GM19397 (cell line): Measurements from ENCODE around the gene PDE4D.

Experiments used
- ATAC-seq: cut with Tn5 transposase; IDR thresholded peaks from one replicate; pipeline ENCODE4 v1.9.1; 2021; ENCODE audit warnings: mild to moderate bottlenecking, moderate library complexity; ENCODE audit not compliant: unreplicated experiment

Gene PDE4D

GRCh38 chr5:59893429-59894227, at the start of gene PDE4D:
TSS of gene PDE4D (minus strand) at chr5:59893726.
- ATAC-seq, result no peak

- ATAC-seq, result no peak
Observed at GRCh38 chr5:59937633-59938032, 44.1 kb upstream of the PDE4D start.

- no peak for ATAC-seq
Observed at GRCh38 chr5:59923465-59923864, 29.9 kb upstream of the PDE4D start.

- no peak for ATAC-seq
Observed at GRCh38 chr5:59922220-59922619, 28.7 kb upstream of the PDE4D start.

GRCh38 chr5:59921816-59922215, 28.3 kb upstream of the PDE4D start:
- no peak for ATAC-seq

GRCh38 chr5:59919484-59919883, 26.0 kb upstream of the PDE4D start:
- ATAC-seq, result no peak

- ATAC-seq, result no peak
Observed at GRCh38 chr5:59917121-59917520, 23.6 kb upstream of the PDE4D start.

DNA sequence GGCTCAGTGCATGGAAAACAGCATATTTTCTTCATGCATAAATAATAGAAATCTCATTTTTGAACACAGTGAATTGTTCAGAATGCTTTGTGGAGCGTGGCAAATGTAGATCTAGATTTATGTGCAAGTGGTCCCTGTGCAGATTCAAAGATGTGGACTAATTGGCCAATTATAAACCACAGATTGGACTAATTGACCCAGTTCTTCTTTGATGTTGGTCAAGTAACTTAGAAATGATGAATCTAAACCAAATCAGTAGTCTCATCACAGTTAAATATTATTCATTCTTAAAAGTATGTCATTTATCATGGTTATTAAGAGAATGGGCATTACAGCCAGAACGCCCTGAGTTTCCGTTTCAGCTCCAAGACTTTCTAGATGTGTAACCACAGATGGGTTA, 11.7 kb upstream of the PDE4D start:
- ATAC-seq, result no peak

GRCh38 chr5:59897075-59897474, 3.5 kb upstream of the PDE4D start:
- ATAC-seq, result no peak

DNA sequence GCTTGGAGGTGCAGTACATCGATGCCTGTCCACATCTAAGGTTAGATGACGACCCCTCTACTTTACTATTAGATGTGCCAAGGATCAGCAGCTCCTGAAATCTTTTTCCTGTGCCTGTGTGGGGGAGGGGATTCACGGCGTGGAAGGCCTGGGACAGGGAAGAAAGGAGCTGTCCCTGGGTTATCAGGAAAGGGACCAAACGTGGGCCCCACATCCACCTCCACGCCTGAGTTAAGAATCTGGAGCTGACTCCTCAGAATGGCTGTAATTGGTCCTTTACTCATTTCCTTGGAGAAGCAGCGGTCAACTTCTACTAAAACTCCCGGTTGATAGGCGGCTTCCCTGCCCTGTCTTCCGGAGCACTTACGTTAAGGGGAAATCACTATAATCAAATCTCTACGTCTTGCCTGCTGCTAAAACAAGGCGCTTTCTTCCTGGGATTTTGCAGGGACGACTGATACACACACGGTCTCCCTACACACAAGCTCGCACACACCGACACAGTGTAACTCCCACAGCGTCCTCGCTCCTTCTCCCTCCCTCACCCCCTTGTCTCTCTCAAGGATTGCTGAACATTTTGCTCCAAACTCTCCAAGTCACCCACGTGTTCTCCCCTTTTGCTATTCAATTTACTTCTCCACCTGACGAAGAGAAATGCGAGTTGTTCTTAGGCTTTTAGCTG, 1.4 kb downstream of the PDE4D start:
- ATAC-seq, result no peak

- ATAC-seq, result no peak
Observed at GRCh38 chr5:59887274-59887673, 6.3 kb downstream of the PDE4D start.

GRCh38 chr5:59874675-59875074, 18.9 kb downstream of the PDE4D start:
- ATAC-seq, result no peak

DNA sequence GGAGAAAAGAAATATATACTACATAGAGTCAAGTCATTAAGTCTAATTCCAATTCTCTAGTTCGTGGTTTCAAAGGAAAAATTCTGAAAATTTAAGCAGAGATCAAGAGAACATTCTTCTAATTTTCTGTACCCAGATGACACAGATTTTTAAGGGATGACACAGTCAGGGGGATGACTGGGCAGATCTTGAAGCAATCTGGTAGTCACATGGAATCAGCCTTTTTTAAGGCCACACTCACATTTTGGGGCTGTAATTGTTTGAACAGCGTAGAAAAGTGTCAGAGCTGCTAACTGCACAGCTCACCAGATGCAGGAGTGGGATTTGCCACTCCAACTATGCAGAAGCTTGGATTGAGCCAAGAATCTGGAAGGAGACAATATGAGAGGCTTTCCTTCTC, 20.4 kb downstream of the PDE4D start:
- no peak for ATAC-seq

DNA sequence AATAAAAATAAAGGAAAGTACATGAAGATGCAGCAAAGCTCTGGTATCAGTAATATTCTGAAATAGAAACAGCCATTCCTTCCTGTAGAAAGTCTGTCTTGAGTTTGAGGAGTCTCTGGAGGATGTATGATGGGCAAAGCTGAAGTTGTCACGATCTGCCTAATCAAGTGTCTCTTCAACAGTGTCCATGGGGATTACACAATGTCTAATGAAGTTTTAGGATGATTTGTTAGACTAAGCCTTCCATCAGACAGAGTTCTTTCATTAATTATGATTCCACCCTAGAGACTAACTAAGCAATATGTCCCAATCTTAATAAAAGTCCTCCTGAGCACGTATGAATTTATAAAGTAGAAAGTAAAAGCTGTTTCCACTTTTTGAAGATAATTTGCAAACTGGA, 26.9 kb downstream of the PDE4D start:
- ATAC-seq, result no peak

DNA sequence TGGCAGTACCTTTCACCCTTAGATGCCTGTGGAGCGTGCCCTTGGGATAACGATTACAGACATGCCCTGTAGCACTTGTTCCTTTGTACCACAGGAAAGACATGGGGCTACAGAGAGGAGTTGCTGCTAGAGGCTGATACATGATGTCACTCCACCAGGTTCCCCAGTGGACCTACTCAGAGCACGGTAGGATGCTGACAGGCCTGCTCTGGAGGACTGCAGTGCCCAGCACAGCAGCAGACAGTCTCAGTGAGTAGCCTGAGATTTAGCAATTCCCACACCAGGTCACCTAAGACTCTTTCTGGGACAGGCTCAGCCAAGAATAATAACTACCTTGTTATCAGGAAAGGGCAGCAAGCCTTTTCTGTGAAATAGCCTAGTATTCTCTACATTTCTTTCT, 28.8 kb downstream of the PDE4D start:
- no peak for ATAC-seq

- ATAC-seq, result no peak
Observed at GRCh38 chr5:59863777-59864176, 29.7 kb downstream of the PDE4D start.

- ATAC-seq, result no peak
Observed at GRCh38 chr5:59856358-59856757, 37.2 kb downstream of the PDE4D start.

DNA sequence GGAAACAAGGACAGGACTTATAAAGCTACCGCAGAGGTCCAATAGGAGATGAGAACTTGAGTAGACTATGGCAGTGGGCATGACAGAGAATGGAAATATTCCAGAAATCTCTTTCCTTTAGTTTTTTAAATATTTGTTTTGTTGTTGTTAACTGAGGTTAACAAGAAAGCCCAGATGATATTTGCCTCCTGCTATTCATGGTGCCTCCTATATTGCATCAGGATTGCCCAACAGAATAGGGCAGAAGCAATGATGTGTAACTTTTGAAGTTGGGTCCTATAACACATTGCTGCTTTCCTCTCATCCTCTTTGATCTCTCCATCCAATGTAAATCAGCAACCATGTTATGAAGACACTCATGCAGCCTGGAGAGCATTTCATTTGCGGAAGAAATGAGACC, 42.8 kb downstream of the PDE4D start:
- ATAC-seq, result no peak

GRCh38 chr5:59847586-59847985, 45.9 kb downstream of the PDE4D start:
- no peak for ATAC-seq

GRCh38 chr5:59845730-59846129, 47.8 kb downstream of the PDE4D start:
- ATAC-seq, result no peak

- ATAC-seq, result no peak
Observed at GRCh38 chr5:59843511-59844213, 49.9 kb downstream of the PDE4D start.

DNA sequence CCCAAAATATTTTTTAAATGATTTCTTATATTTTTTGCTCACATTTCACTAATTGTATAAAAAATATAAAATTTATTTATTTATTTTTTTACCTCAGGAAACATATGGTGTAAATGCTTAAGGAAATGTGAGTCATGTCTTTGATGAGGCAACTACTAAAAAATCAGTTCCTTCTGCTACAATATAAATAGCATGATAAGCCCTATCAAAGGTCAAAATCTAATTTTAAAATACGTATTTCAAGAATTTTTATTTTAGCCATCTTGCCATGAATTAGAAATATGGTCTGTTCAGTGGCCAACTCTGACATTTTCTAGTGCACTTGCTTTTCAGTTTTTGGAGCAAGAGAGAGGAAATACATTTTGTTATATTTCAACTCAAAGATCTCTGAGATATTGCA, 50.5 kb downstream of the PDE4D start:
- ATAC-seq, result no peak
